ENCODE data around the gene ZCCHC24.

Gene ZCCHC24

GRCh38 chr10:79417266-79417665 lies 28.2 kb downstream of the ZCCHC24 start:
- no peak overlapping the region for H3K9ac ChIP-seq (ENCODE audit: low read depth, low read length)
- H3K9me3 ChIP-seq (ENCODE audit: control insufficient read depth, insufficient read depth, low read length) = no peaks in the 10 kb centered on the region
- H3K27me3 ChIP-seq (ENCODE audit: control insufficient read depth, insufficient read depth, low read length) = no peaks in the 10 kb centered on the region
- no peaks in the 10 kb centered on the region for H3K36me3 ChIP-seq (ENCODE audit: control insufficient read depth, insufficient read depth, low read length)
- H3K4me1 ChIP-seq (ENCODE audit: control insufficient read depth, insufficient read depth, low read length) = no peaks in the 10 kb centered on the region
- no peak overlapping the region for H3K27ac ChIP-seq (ENCODE audit: low read depth, low read length)
- H3K4me3 ChIP-seq (ENCODE audit: low read depth, low read length) = no peak overlapping the region

GRCh38 chr10:79416578-79417255 lies 28.7 kb downstream of the ZCCHC24 start:
- H3K4me3 ChIP-seq (ENCODE audit: low read depth, low read length) = no peak overlapping the region
- no peaks in the 10 kb centered on the region for H3K36me3 ChIP-seq (ENCODE audit: control insufficient read depth, insufficient read depth, low read length)
- H3K9ac ChIP-seq (ENCODE audit: low read depth, low read length) = no peak overlapping the region
- no peaks in the 10 kb centered on the region for H3K9me3 ChIP-seq (ENCODE audit: control insufficient read depth, insufficient read depth, low read length)
- H3K27me3 ChIP-seq (ENCODE audit: control insufficient read depth, insufficient read depth, low read length) = no peaks in the 10 kb centered on the region
- H3K27ac ChIP-seq (ENCODE audit: low read depth, low read length) = no peak overlapping the region
- H3K4me1 ChIP-seq (ENCODE audit: control insufficient read depth, insufficient read depth, low read length) = no peaks in the 10 kb centered on the region

- Histone ChIP-seq H3K4me3 (ENCODE audit: low read depth, low read length) (no peak overlapping the region), H3K36me3 (ENCODE audit: control insufficient read depth, insufficient read depth, low read length) (no peaks in the 10 kb centered on the region), H3K27ac (ENCODE audit: low read depth, low read length) (no peak overlapping the region), H3K9me3 (ENCODE audit: control insufficient read depth, insufficient read depth, low read length) (no peaks in the 10 kb centered on the region), H3K9ac (ENCODE audit: low read depth, low read length) (no peak overlapping the region), H3K27me3 (ENCODE audit: control insufficient read depth, insufficient read depth, low read length) (no peaks in the 10 kb centered on the region), H3K4me1 (ENCODE audit: control insufficient read depth, insufficient read depth, low read length) (no peaks in the 10 kb centered on the region)
Measured at GRCh38 chr10:79415736-79416577, 29.5 kb downstream of the ZCCHC24 start.

- Histone ChIP-seq H3K27ac (ENCODE audit: low read depth, low read length) (no peak overlapping the region), H3K4me3 (ENCODE audit: low read depth, low read length) (no peak overlapping the region), H3K4me1 (ENCODE audit: control insufficient read depth, insufficient read depth, low read length) (no peaks in the 10 kb centered on the region), H3K36me3 (ENCODE audit: control insufficient read depth, insufficient read depth, low read length) (no peaks in the 10 kb centered on the region), H3K27me3 (ENCODE audit: control insufficient read depth, insufficient read depth, low read length) (no peaks in the 10 kb centered on the region), H3K9ac (ENCODE audit: low read depth, low read length) (no peak overlapping the region), H3K9me3 (ENCODE audit: control insufficient read depth, insufficient read depth, low read length) (no peaks in the 10 kb centered on the region)
Measured at GRCh38 chr10:79414714-79415113, 30.7 kb downstream of the ZCCHC24 start.

GRCh38 chr10:79413196-79413595 lies 32.2 kb downstream of the ZCCHC24 start:
- no peaks in the 10 kb centered on the region for H3K36me3 ChIP-seq (ENCODE audit: control insufficient read depth, insufficient read depth, low read length)
- no peaks in the 10 kb centered on the region for H3K9me3 ChIP-seq (ENCODE audit: control insufficient read depth, insufficient read depth, low read length)
- no peaks in the 10 kb centered on the region for H3K4me1 ChIP-seq (ENCODE audit: control insufficient read depth, insufficient read depth, low read length)
- no peak overlapping the region for H3K27ac ChIP-seq (ENCODE audit: low read depth, low read length)
- H3K9ac ChIP-seq (ENCODE audit: low read depth, low read length) = no peak overlapping the region
- H3K4me3 ChIP-seq (ENCODE audit: low read depth, low read length) = no peak overlapping the region
- no peaks in the 10 kb centered on the region for H3K27me3 ChIP-seq (ENCODE audit: control insufficient read depth, insufficient read depth, low read length)

- Histone ChIP-seq H3K9me3 (ENCODE audit: control insufficient read depth, insufficient read depth, low read length) (no peaks in the 10 kb centered on the region), H3K9ac (ENCODE audit: low read depth, low read length) (no peak overlapping the region), H3K4me3 (ENCODE audit: low read depth, low read length) (no peak overlapping the region), H3K4me1 (ENCODE audit: control insufficient read depth, insufficient read depth, low read length) (no peaks in the 10 kb centered on the region), H3K27me3 (ENCODE audit: control insufficient read depth, insufficient read depth, low read length) (no peaks in the 10 kb centered on the region), H3K27ac (ENCODE audit: low read depth, low read length) (no peak overlapping the region), H3K36me3 (ENCODE audit: control insufficient read depth, insufficient read depth, low read length) (no peaks in the 10 kb centered on the region)
Measured at GRCh38 chr10:79412516-79412915, 32.9 kb downstream of the ZCCHC24 start.

- H3K4me1 ChIP-seq (ENCODE audit: control insufficient read depth, insufficient read depth, low read length) = no peaks in the 10 kb centered on the region
- H3K9me3 ChIP-seq (ENCODE audit: control insufficient read depth, insufficient read depth, low read length) = no peaks in the 10 kb centered on the region
- no peaks in the 10 kb centered on the region for H3K27me3 ChIP-seq (ENCODE audit: control insufficient read depth, insufficient read depth, low read length)
- H3K27ac ChIP-seq (ENCODE audit: low read depth, low read length) = no peak overlapping the region
- H3K9ac ChIP-seq (ENCODE audit: low read depth, low read length) = peak overlapping the region; percentile 15; the same call in 1 of the 2 replicates
- H3K36me3 ChIP-seq (ENCODE audit: control insufficient read depth, insufficient read depth, low read length) = no peaks in the 10 kb centered on the region
- H3K4me3 ChIP-seq (ENCODE audit: low read depth, low read length) = no peak overlapping the region
Measured at GRCh38 chr10:79411546-79412495, 33.6 kb downstream of the ZCCHC24 start.

GRCh38 chr10:79410315-79411094 lies 34.9 kb downstream of the ZCCHC24 start:
- H3K9me3 ChIP-seq (ENCODE audit: control insufficient read depth, insufficient read depth, low read length) = no peaks in the 10 kb centered on the region
- H3K27me3 ChIP-seq (ENCODE audit: control insufficient read depth, insufficient read depth, low read length) = no peaks in the 10 kb centered on the region
- peaks cover 4% of the 10 kb centered on the region; the same call in 1 of the 2 replicates for H3K4me1 ChIP-seq (ENCODE audit: control insufficient read depth, insufficient read depth, low read length)
- H3K36me3 ChIP-seq (ENCODE audit: control insufficient read depth, insufficient read depth, low read length) = no peaks in the 10 kb centered on the region
- H3K27ac ChIP-seq (ENCODE audit: low read depth, low read length) = no peak overlapping the region
- no peak overlapping the region for H3K4me3 ChIP-seq (ENCODE audit: low read depth, low read length)
- H3K9ac ChIP-seq (ENCODE audit: low read depth, low read length) = no peak overlapping the region

- Histone ChIP-seq H3K36me3 (ENCODE audit: control insufficient read depth, insufficient read depth, low read length) (no peaks in the 10 kb centered on the region), H3K4me1 (ENCODE audit: control insufficient read depth, insufficient read depth, low read length) (peaks cover 6% of the 10 kb centered on the region; the same call in 1 of the 2 replicates), H3K9ac (ENCODE audit: low read depth, low read length) (no peak overlapping the region), H3K27ac (ENCODE audit: low read depth, low read length) (no peak overlapping the region), H3K9me3 (ENCODE audit: control insufficient read depth, insufficient read depth, low read length) (no peaks in the 10 kb centered on the region), H3K27me3 (ENCODE audit: control insufficient read depth, insufficient read depth, low read length) (no peaks in the 10 kb centered on the region), H3K4me3 (ENCODE audit: low read depth, low read length) (no peak overlapping the region)
Measured at GRCh38 chr10:79409726-79410085, 35.7 kb downstream of the ZCCHC24 start.

- H3K27me3 ChIP-seq (ENCODE audit: control insufficient read depth, insufficient read depth, low read length) = no peaks in the 10 kb centered on the region
- H3K27ac ChIP-seq (ENCODE audit: low read depth, low read length) = no peak overlapping the region
- no peak overlapping the region for H3K9ac ChIP-seq (ENCODE audit: low read depth, low read length)
- no peaks in the 10 kb centered on the region for H3K36me3 ChIP-seq (ENCODE audit: control insufficient read depth, insufficient read depth, low read length)
- H3K4me3 ChIP-seq (ENCODE audit: low read depth, low read length) = no peak overlapping the region
- H3K4me1 ChIP-seq (ENCODE audit: control insufficient read depth, insufficient read depth, low read length) = peaks cover 11% of the 10 kb centered on the region; the same call in 1 of the 2 replicates
- no peaks in the 10 kb centered on the region for H3K9me3 ChIP-seq (ENCODE audit: control insufficient read depth, insufficient read depth, low read length)
Measured at GRCh38 chr10:79409038-79409725, 36.2 kb downstream of the ZCCHC24 start.

Measured in HUES48 (cell line).